H1 (cell line): ENCODE measurements around the gene ZNF423. TPM values are rescaled to one million over a fixed set of nuclear protein-coding genes. Genes with fewer than 3 reads are reported as not detected.

Source experiments
- CTCF ChIA-PET: fragments of 300-600 bp; sonication (Branson Sonifier 250); formaldehyde crosslinking; loops from one replicate; lab custom pipeline; 2021; ENCODE audit not compliant: partially characterized antibody; lab: Charles Lee
- POLR2A ChIA-PET: fragments of 300-600 bp; sonication (Branson Sonifier 250); formaldehyde crosslinking; loops from one replicate; lab custom pipeline; 2021; ENCODE audit warnings: inconsistent platforms; ENCODE audit not compliant: partially characterized antibody; lab: Charles Lee
- DNase-seq, 2 experiments: peaks; one replicate each; pipeline versions ENCODE4 v3.0.0 to v3.0.0-alpha.2; 2010 to 2022; ENCODE audit warnings: low spot score in 2 of 2, low read depth in 1 of 2, mixed read lengths in 1 of 2
- FAIRE-seq: peaks from 2 replicates; lab custom pipeline; 2011; peaks lifted over from hg19 to GRCh38; lab: Jason Lieb, UNC
- H2AFZ ChIP-seq: 2 replicates; pipeline ENCODE4 v1.8.1; 2012; ENCODE audit warnings: low read length, inconsistent platforms
- H2AK5ac ChIP-seq: 2 replicates; pipeline ENCODE4 v1.6.1; 2013; ENCODE audit warnings: low read depth, low read length
- H2BK120ac ChIP-seq: replicated peaks from 2 replicates; pipeline ENCODE3; 2013; ENCODE audit warnings: low read depth, low read length, inconsistent platforms
- H2BK12ac ChIP-seq: 2 replicates; pipeline ENCODE4 v1.6.1; 2013; ENCODE audit warnings: low read depth, low read length
- H2BK15ac ChIP-seq: 2 replicates; pipeline ENCODE4 v1.6.1; 2013; ENCODE audit warnings: low read length
- H2BK20ac ChIP-seq: 2 replicates; pipeline ENCODE4 v1.6.1; 2013; ENCODE audit warnings: low read length
- H2BK5ac ChIP-seq: 2 replicates; pipeline ENCODE4 v1.6.1; 2013; ENCODE audit warnings: low read depth, low read length
- H3K14ac ChIP-seq: 2 replicates; pipeline ENCODE4 v1.6.1; 2013; ENCODE audit warnings: inconsistent platforms; ENCODE audit not compliant: insufficient read length
- H3K18ac ChIP-seq: 2 replicates; pipeline ENCODE4 v1.6.1; 2013; ENCODE audit warnings: low read length; ENCODE audit errors: extremely low read depth
- H3K23ac ChIP-seq: 2 replicates; pipeline ENCODE4 v1.6.1; 2013; ENCODE audit warnings: inconsistent platforms; ENCODE audit not compliant: insufficient read length
- H3K23me2 ChIP-seq: 2 replicates; pipeline ENCODE4 v1.6.1; 2013; ENCODE audit warnings: low read depth, low read length
- H3K27ac ChIP-seq: 2 replicates; pipeline ENCODE4 v1.6.1; 2011; ENCODE audit warnings: low read depth, low read length, inconsistent platforms
- H3K27me3 ChIP-seq, 4 experiments: replicated peaks in 1 of 4; 1 replicate in 1 of 4; 2 replicates in 3 of 4; pipeline versions ENCODE4 v1.6.1 to v1.8.1; 2011 to 2013; ENCODE audit warnings: low read length in 3 of 4, mild to moderate bottlenecking in 3 of 4, inconsistent platforms in 2 of 4, mixed read lengths in 2 of 4, moderate library complexity in 1 of 4; ENCODE audit not compliant: control insufficient read depth in 3 of 4, insufficient read depth in 3 of 4; ENCODE audit errors: extremely low read depth in 1 of 4
- H3K36me3 ChIP-seq, 4 experiments: 2 replicates each; pipeline versions ENCODE4 v1.6.1 to v1.8.1; 2011 to 2013; ENCODE audit warnings: mild to moderate bottlenecking in 4 of 4, low read length in 3 of 4, moderate library complexity in 2 of 4, control low read depth in 1 of 4, inconsistent platforms in 1 of 4; ENCODE audit not compliant: insufficient read depth in 4 of 4, control insufficient read depth in 2 of 4
- H3K4ac ChIP-seq: replicated peaks from 2 replicates; pipeline ENCODE3; 2013; ENCODE audit warnings: low read length, low read depth, mixed read lengths, inconsistent platforms; ENCODE audit not compliant: insufficient read length
- H3K4me1 ChIP-seq, 4 experiments: replicated peaks in 1 of 4; 1 replicate in 1 of 4; 2 replicates in 3 of 4; pipeline versions ENCODE4 v1.6.1 to v1.8.1; 2011 to 2013; ENCODE audit warnings: low read length in 3 of 4, inconsistent platforms in 2 of 4, mixed read lengths in 1 of 4; ENCODE audit not compliant: insufficient read depth in 4 of 4, control insufficient read depth in 3 of 4
- H3K4me2 ChIP-seq, 2 experiments: 2 replicates each; pipeline versions ENCODE4 v1.6.1 to v1.8.1; 2011 to 2013; ENCODE audit warnings: low read depth in 2 of 2, low read length in 2 of 2, control low read depth in 1 of 2, inconsistent platforms in 1 of 2, mild to moderate bottlenecking in 1 of 2; ENCODE audit not compliant: insufficient read depth in 1 of 2
- H3K4me3 ChIP-seq, 4 experiments: fragments of 200-600, 300-600 bp in 1 of 4; sonication (generic), shearing (Covaris generic), sonication (Bioruptor Twin) in 1 of 4; 2 replicates each; pipeline versions ENCODE4 v1.5.1 to v1.8.1; 2011 to 2016; ENCODE audit warnings: low read length in 4 of 4, low read depth in 3 of 4, control low read depth in 2 of 4, inconsistent platforms in 2 of 4, mild to moderate bottlenecking in 2 of 4, mixed read lengths in 1 of 4, moderate library complexity in 1 of 4; ENCODE audit not compliant: insufficient read depth in 2 of 4; ENCODE audit errors: extremely low read depth in 1 of 4
- H3K56ac ChIP-seq: replicated peaks from 2 replicates; pipeline ENCODE3; 2013; ENCODE audit warnings: low read depth, mild to moderate bottlenecking, mixed read lengths, low read length, inconsistent platforms; ENCODE audit not compliant: insufficient read length
- H3K79me1 ChIP-seq: 2 replicates; pipeline ENCODE4 v1.6.1; 2013; ENCODE audit warnings: low read depth, low read length, control low read depth
- H3K79me2 ChIP-seq, 2 experiments: 2 replicates each; pipeline versions ENCODE4 v1.6.1 to v1.8.1; 2012 to 2013; ENCODE audit warnings: low read length in 2 of 2, mild to moderate bottlenecking in 2 of 2, inconsistent platforms in 1 of 2; ENCODE audit not compliant: insufficient read depth in 2 of 2, control insufficient read depth in 1 of 2
- H3K9ac ChIP-seq, 4 experiments: replicated peaks in 1 of 4; 1 replicate in 1 of 4; 2 replicates in 3 of 4; pipeline versions ENCODE4 v1.6.1 to v1.8.1; 2011 to 2013; ENCODE audit warnings: low read depth in 3 of 4, low read length in 3 of 4, control low read depth in 2 of 4, mild to moderate bottlenecking in 2 of 4, moderate library complexity in 2 of 4, inconsistent platforms in 1 of 4; ENCODE audit errors: extremely low read depth in 1 of 4
- H3K9me3 ChIP-seq, 2 experiments: 2 replicates each; pipeline versions ENCODE4 v1.6.1 to v1.8.1; 2012 to 2013; ENCODE audit warnings: mild to moderate bottlenecking in 2 of 2, moderate library complexity in 2 of 2, control low read depth in 1 of 2, inconsistent platforms in 1 of 2, low read depth in 1 of 2, low read length in 1 of 2, mixed read lengths in 1 of 2; ENCODE audit not compliant: insufficient read depth in 2 of 2
- H4K20me1 ChIP-seq, 2 experiments: replicated peaks in 1 of 2; 2 replicates each; pipeline versions ENCODE3 to v1.8.1; 2011 to 2013; ENCODE audit warnings: inconsistent platforms in 2 of 2, low read length in 2 of 2, mild to moderate bottlenecking in 1 of 2; ENCODE audit not compliant: insufficient read depth in 2 of 2, control insufficient read depth in 1 of 2
- H4K5ac ChIP-seq: 2 replicates; pipeline ENCODE4 v1.6.1; 2013; ENCODE audit warnings: low read length, low read depth, mixed read lengths, inconsistent platforms; ENCODE audit not compliant: insufficient read length
- H4K8ac ChIP-seq: 2 replicates; pipeline ENCODE4 v1.8.0; 2013; ENCODE audit warnings: mild to moderate bottlenecking, moderate library complexity, low read length, inconsistent platforms; ENCODE audit not compliant: insufficient read depth; ENCODE audit errors: extremely low read depth
- H4K91ac ChIP-seq: replicated peaks from 2 replicates; pipeline ENCODE3; 2013; ENCODE audit warnings: low read length, mixed read lengths, inconsistent platforms; ENCODE audit not compliant: insufficient read length
- ASH2L ChIP-seq: fragments of 200-600, 300-600 bp; sonication (generic); IDR thresholded peaks from one replicate; pipeline ENCODE4 v1.7.1; 2017; ENCODE audit warnings: low read length
- CHD1 ChIP-seq: IDR thresholded peaks from 2 replicates; pipeline ENCODE4 v1.6.1; 2012; ENCODE audit warnings: low read depth, low read length, improper control_type of control experiment
- GABPA ChIP-seq: IDR thresholded peaks from 2 replicates; pipeline ENCODE4 v1.6.1; 2011; ENCODE audit warnings: mild to moderate bottlenecking, low read length, moderate library complexity, borderline replicate concordance; ENCODE audit not compliant: insufficient read depth
- KDM4A ChIP-seq: IDR thresholded peaks from one replicate; pipeline ENCODE4 v1.7.1; 2012; ENCODE audit warnings: low read depth, mild to moderate bottlenecking, moderate library complexity, low read length, inconsistent platforms; ENCODE audit not compliant: severe bottlenecking
- MAX ChIP-seq: IDR thresholded peaks from 2 replicates; pipeline ENCODE4 v1.6.1; 2012; ENCODE audit warnings: inconsistent platforms
- PHF8 ChIP-seq: fragments of 200-600 bp; sonication (generic); conservative IDR thresholded peaks from 2 replicates; pipeline ENCODE4 v1.7.1; 2012; ENCODE audit warnings: low read depth, mild to moderate bottlenecking, inconsistent platforms, low read length, moderate library complexity
- POLR2A ChIP-seq, 2 experiments: IDR thresholded peaks; 1 replicate in 1 of 2; 2 replicates in 1 of 2; pipeline ENCODE4 v1.6.1; 2011; ENCODE audit warnings: low read depth in 2 of 2, low read length in 2 of 2, mild to moderate bottlenecking in 2 of 2; ENCODE audit errors: control extremely low read depth in 1 of 2
- POLR2AphosphoS5 ChIP-seq: IDR thresholded peaks from 2 replicates; pipeline ENCODE4 v1.6.1; 2011; ENCODE audit warnings: low read depth, low read length
- SP4 ChIP-seq: IDR thresholded peaks from 2 replicates; pipeline ENCODE4 v1.6.1; 2012; ENCODE audit warnings: low read length, inconsistent platforms
- SRF ChIP-seq: IDR thresholded peaks from 2 replicates; pipeline ENCODE4 v1.6.1; 2011; ENCODE audit warnings: mild to moderate bottlenecking, low read depth, low read length, moderate library complexity
- TAF1 ChIP-seq: IDR thresholded peaks from 2 replicates; pipeline ENCODE4 v1.6.1; 2011; ENCODE audit warnings: mild to moderate bottlenecking, low read depth, low read length
- USF2 ChIP-seq: IDR thresholded peaks from 2 replicates; pipeline ENCODE4 v1.6.1; 2011; ENCODE audit warnings: low read length, improper control_type of control experiment
- YY1 ChIP-seq: IDR thresholded peaks from 2 replicates; pipeline ENCODE4 v1.6.1; 2011; ENCODE audit warnings: low read depth, mild to moderate bottlenecking, low read length
- WGBS, 2 experiments: shearing (Covaris generic) in 1 of 2; methylation state at CpG; one replicate each; pipeline versions ENCODE4 v1.1.6 to v1.1.7; 2013 to 2015; ENCODE audit warnings: low lambda C conversion rate in 2 of 2, mixed read lengths in 2 of 2, inconsistent platforms in 1 of 2, low coverage in 1 of 2, missing lambda C conversion rate in 1 of 2; ENCODE audit not compliant: insufficient replicate concordance in 2 of 2, insufficient coverage in 1 of 2, insufficient read length in 1 of 2; ENCODE audit errors: extremely low coverage in 1 of 2, missing lambda C conversion rate in 1 of 2; 5-methylcytosine and 5-hydroxymethylcytosine counted together
- polyA plus RNA-seq, 7 experiments: library from polyadenylated mRNA; depleted of rRNA in 3 of 7; stranded (reverse) in 5 of 7; unstranded in 2 of 7; fragments of >200 nt in 5 of 7; fragments of 200-250 nt in 2 of 7; gene quantifications; 1 replicate in 5 of 7; 2 replicates in 1 of 7; 4 replicates in 1 of 7; pipeline versions ENCODE4 v1.2.1 to v1.2.3, GENCODE V29; 2011 to 2013; ENCODE audit warnings: missing spikeins in 2 of 7, mixed read lengths in 2 of 7
- total RNA-seq: library from RNA; stranded (reverse); fragmentation: NEBNext Ultra II Directional; extraction: Animal tissue kit (Norgen Biotek cat#: 25700); gene quantifications from 2 replicates; pipeline ENCODE4 v1.2.1, GENCODE V29; 2021

Gene ZNF423
- total and polyA plus RNA-seq, 2 of the 8 experiments (the other 6 are each of a cell fraction or from before 2014, with no cell fraction given): 38.2 to 52.3 TPM

GRCh38 chr16:49869731-49870130, 13.8 kb upstream of the ZNF423 start:
- ChIA-PET POLR2A (no interaction called here), CTCF (no interaction called here)
- Histone ChIP-seq H3K9me3 (no peaks in the 10 kb centered on the region), H4K20me1 (no peaks in the 10 kb centered on the region), H3K79me1 (no peaks in the 10 kb centered on the region), H2BK20ac (no peak overlapping the region), H3K4me1 (peaks cover 7 to 25% (median 17%) of the 10 kb centered on the region in 4 experiments), H3K9ac (no peak overlapping the region), H3K4ac (no peak overlapping the region), H3K23ac (no peak overlapping the region), H3K4me3 (no peak overlapping the region), H2AFZ (no peak overlapping the region), H2BK12ac (no peak overlapping the region), H3K23me2 (no peaks in the 10 kb centered on the region), H4K8ac (no peak overlapping the region), H4K5ac (no peak overlapping the region), H3K4me2 (no peak overlapping the region), H4K91ac (no peak overlapping the region), H3K27me3 (peaks cover 0 to 9% (median 2%) of the 10 kb centered on the region in 4 experiments; a peak in 4 of 7 replicates), H2BK15ac (no peak overlapping the region), H3K56ac (no peak overlapping the region), H3K27ac (no peak overlapping the region), H2AK5ac (no peak overlapping the region), H3K14ac (no peak overlapping the region), H3K79me2 (no peaks in the 10 kb centered on the region), H2BK5ac (no peak overlapping the region), H3K36me3 (no peaks in the 10 kb centered on the region), H2BK120ac (no peak overlapping the region), H3K18ac (no peak overlapping the region)
- FAIRE-seq (no peak), DNase-seq (no peak)
- WGBS, 2 experiments: 96% methylated on average over 5 of the region's 6 CpGs; no CpG with 5 or more reads in 1 of the 2 experiments
- TF ChIP-seq CHD1: no peak
- TF ChIP-seq TAF1: no peak
- TF ChIP-seq MAX: no peak
- TF ChIP-seq USF2: no peak
- no peak for TF ChIP-seq YY1
- no peak for TF ChIP-seq SP4
- TF ChIP-seq GABPA: no peak
- no peak for TF ChIP-seq SRF
- no peak for TF ChIP-seq POLR2A (IDR thresholded peaks at IDR 0.05; ENCODE audit: control extremely low read depth in 1 of 2, low read depth in 2 of 2, low read length in 2 of 2)
- no peak for TF ChIP-seq POLR2AphosphoS5
- no peak for TF ChIP-seq KDM4A
- TF ChIP-seq PHF8: no peak
- no peak for TF ChIP-seq ASH2L
